HG03571 (cell line): ENCODE results near the gene OR52D1.
A peak's percentile ranks its signal among the peaks of the same experiment; 100 is the strongest.

Experiments used
- ATAC-seq: cut with Tn5 transposase; IDR thresholded peaks from one replicate; pipeline ENCODE4 v1.9.1; 2021; ENCODE audit not compliant: unreplicated experiment

OR52D1 gene

GRCh38 chr11:5488385-5488784, at the start of gene OR52D1:
OR52D1 (plus strand) TSS chr11:5488685; CDS start chr11:5488707, 22 bp downstream.
- no peak for ATAC-seq

GRCh38 chr11:5441414-5441813, 47.1 kb upstream of the OR52D1 start, which contains the start of gene OR51I1:
OR51I1 (minus strand) TSS chr11:5441514; CDS start chr11:5441514, 0 bp downstream.
- no peak for ATAC-seq

DNA sequence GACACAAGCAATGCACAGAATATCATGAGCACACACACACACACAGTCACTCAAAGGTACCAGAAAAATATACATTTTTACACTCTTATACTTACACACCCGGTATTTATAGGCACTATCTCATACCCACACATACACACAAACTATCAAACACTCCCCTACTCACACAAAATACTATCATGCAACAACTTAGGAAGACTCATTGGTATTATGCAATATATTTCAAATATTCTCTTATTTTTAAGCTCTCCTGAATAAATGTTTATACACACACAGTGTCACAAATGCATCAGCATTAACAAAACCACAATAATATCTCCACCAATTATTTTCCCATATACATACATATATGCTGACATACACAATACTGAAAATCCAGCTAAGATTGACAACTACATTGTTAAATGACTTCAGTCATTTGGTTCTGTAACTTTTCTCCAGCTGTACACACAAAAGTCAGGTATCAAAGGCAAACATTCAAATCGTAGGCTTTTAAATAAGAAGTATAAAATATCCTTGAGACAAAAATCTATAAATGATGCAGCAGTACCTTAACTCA, 44.6 kb upstream of the OR52D1 start:
- no peak for ATAC-seq

- no peak for ATAC-seq
Measured at GRCh38 chr11:5449023-5449422, 39.5 kb upstream of the OR52D1 start, which contains the start of gene OR51I2. OR51I2 (plus strand) TSS chr11:5449323; CDS start chr11:5453489, 4,166 bp downstream.

DNA sequence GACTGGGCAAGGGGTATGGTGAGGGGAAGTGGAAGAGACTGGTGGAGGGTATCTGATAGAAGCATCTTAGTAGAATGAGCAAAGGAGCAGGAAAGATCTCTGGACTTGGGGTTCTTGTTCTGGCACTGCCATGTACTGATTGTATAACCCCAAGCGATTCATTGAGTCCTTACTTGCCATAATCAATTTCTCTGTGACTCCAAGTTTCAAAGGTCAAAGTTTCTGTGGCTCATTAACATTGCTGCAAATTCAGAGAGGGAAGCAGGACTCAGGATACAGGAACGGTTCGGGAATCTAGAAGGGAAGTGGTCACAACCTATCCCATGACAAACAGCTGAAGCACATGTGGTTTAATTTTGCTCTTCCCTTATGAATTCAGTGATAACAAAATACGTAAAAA, 39.1 kb upstream of the OR52D1 start:
- ATAC-seq = no peak

GRCh38 chr11:5460983-5461621, 27.4 kb upstream of the OR52D1 start:
- ATAC-seq = no peak

DNA sequence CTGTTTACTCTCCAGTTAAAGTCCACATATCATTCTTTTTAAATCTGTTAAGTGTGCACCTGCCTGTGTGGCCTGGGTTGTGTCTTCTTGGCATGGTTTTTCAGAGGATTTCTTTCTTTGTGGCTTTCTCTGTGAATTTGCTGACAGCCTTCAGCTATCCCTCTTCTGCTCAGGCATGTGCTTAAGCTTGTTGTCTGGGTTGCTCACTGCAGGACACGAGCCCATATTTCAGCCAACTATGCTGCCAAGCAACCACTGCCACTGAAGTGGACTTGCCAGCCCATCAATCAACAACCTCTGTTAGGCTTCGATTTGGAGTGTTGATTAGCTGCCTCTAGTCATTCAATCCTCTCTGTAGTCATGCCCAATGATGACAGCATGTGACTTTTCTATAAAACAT, 21.0 kb upstream of the OR52D1 start:
- no peak for ATAC-seq

DNA sequence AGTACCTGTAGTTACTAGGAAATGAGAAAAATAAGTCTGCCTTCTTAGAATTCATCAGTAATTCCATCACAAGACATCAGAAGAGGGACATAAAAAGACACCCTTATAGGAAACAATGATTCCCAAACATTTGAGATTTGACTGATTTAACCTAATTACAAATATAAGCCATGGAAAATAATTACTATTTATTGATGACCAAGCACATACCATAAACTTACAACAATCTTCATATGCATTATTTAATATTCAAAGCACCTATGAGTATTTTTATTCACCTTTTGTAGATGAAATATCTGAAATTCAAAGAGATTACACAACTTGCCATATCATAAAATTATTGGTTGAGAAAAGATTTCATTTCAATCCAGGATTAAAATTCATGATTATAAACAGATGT, 14.6 kb upstream of the OR52D1 start:
- no peak for ATAC-seq

DNA sequence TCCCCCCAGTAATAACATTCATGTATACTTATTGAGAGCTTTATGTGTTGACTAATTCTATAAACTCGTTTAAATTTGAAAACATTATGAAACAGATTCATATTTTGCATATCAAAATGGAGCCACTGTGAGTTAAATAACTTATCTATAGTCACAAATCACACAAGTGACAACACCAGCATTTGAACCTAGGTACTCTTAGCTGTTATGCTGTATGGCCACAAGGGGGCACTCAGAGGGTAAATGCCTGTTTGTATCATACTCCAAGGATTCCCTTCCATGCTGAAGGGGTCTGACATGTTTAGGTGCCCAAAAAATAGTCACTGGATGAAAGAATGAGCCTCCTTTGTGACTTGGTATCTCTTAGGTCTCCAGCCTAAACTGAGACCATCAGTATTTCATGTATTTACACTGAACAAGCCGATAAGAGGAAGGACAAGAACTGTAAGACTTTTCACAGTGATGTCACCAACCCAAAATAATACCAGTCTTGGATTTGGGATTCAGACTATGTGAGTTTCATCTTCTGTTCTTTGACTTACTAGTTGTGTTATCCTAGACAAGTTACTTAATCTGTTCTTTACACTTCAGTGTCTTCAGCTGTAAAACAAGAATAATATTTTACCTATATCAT, 12.2 kb upstream of the OR52D1 start:
- ATAC-seq = peak; percentile 72

DNA sequence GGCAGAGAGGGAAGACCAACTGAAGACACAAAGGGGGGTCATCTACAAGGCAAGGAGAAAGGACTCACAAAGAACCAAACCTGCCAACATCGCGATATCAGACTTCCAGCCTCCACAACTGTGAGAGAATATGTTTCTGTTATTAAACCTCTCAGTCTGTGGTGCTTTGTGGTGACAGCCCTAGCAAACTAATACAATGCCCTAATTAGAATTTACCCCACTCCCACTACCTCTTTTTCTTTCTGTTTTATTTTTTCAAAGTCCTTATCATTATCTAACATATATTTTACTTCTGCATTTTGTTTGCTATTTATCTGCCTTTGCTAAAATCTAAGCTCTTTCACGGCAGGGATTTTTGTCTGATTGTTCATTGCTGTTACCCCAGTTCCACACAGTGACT, 2.5 kb upstream of the OR52D1 start:
- no peak for ATAC-seq

DNA sequence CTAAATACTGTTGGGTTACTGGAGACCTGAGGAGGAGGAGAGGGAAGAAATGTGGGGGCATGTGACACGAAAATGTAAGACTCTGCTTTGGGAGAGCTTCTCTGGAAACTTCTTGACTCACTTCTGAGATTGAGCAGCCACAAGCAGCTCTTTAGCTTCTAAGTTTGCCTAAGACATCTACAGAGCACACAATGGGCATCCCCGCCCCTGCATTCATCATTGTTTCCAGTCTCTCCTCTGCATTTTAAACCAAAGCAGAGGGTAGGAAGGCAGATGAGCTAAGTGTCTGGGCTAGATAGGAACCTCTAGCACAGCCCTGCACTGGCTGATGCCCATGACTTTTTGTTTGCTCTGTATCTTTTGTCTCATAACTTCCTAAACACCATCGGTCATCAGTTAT, 2.1 kb upstream of the OR52D1 start:
- ATAC-seq = no peak

DNA sequence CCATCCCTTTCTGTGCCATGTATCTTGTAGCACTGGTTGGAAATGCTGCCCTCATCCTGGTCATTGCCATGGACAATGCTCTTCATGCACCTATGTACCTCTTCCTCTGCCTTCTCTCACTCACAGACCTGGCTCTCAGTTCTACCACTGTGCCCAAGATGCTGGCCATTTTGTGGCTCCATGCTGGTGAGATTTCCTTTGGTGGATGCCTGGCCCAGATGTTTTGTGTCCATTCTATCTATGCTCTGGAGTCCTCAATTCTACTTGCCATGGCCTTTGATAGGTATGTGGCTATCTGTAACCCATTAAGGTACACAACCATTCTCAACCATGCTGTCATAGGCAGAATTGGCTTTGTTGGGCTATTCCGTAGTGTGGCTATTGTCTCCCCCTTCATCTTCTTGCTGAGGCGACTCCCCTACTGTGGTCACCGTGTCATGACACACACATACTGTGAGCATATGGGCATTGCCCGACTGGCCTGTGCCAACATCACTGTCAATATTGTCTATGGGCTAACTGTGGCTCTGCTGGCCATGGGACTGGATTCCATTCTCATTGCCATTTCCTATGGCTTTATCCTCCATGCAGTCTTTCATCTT, 414 bp downstream of the OR52D1 start:
- no peak for ATAC-seq

DNA sequence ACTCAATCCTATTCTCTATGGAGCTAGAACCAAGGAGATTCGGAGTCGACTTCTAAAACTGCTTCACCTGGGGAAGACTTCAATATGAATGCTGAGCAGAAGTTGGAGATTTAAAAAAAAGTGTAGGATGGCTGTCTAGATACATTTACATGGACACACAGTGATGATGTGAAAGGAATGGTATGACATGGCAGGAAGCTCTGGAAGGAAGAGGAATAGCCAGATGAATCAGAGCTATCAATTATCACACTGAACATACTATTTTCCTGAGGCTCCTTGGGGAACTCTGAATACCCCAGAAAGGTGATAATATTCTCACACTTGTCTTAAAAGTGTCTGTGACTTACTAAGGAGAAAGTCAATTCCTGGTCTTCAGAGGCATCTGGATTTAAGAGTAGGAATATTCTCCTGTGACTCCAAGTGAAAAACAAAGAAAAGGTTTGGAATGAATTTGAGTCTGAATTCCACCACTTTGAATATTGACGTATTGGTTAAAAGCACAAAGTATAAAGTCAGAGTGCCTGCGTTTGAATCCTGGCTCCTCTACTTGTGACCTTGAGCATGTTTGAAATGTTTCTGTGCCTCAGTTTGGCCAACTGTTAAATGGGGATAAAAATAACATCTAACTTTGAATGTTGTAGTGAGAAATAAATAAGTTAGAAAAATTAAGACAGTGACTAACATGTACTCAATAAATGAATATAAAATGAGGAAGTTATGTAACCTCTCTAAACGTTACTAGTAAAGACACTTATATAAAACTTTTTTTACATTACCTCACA, 1.3 kb downstream of the OR52D1 start:
- ATAC-seq = no peak

GRCh38 chr11:5499671-5500070, 11.2 kb downstream of the OR52D1 start:
- ATAC-seq = no peak

DNA sequence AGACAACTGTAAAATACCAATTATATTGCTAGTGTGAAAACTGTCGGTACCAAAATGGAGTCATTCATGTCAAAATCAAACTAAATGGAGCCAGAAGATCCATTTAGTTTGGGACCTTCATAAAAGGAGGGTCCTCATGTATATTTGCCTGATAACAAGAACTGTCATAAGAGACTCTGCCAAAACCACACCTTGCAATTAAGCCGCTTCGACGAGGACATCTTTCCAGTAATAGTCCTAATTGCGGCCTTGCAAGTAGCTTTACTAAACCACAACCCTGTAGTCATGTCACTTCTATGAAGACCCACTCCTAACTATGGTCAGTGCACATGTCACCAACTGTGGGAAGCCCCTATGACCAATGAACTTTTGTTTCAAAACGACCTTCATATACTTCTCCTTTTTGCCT, 11.9 kb downstream of the OR52D1 start:
- no peak for ATAC-seq

- no peak for ATAC-seq
Measured at GRCh38 chr11:5504403-5504921, 16.0 kb downstream of the OR52D1 start.

DNA sequence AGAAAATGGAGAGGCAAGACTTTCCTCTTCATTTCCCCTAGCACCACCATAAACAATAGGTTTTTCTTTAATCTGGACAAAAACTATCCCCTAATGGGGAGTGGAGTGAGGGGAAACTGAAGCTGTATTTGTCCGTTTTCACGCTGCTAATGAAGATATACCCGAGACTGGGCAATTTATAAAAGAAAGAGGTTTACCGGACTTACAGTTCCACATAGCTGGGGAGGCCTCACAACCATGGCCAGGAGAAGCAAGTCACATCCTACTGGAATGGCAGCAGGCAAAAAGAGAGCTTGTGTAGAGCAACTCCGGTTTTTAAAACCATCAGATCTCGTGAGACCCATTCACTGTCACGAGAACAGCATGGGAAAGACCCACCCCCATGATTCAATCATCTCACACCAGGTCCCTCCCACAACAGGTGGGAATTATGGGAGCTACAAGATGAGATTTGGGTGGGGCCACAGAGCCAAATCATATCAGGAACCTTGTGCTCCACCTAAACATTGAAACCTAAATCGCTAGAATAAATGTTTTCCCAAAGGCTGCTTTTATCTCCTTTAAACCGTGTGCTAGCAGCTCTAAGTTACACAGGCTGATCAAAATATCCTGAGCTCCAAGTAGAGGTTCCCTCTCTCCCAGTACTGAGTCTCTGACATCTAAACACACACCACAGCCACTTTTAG, 17.0 kb downstream of the OR52D1 start:
- ATAC-seq = no peak

DNA sequence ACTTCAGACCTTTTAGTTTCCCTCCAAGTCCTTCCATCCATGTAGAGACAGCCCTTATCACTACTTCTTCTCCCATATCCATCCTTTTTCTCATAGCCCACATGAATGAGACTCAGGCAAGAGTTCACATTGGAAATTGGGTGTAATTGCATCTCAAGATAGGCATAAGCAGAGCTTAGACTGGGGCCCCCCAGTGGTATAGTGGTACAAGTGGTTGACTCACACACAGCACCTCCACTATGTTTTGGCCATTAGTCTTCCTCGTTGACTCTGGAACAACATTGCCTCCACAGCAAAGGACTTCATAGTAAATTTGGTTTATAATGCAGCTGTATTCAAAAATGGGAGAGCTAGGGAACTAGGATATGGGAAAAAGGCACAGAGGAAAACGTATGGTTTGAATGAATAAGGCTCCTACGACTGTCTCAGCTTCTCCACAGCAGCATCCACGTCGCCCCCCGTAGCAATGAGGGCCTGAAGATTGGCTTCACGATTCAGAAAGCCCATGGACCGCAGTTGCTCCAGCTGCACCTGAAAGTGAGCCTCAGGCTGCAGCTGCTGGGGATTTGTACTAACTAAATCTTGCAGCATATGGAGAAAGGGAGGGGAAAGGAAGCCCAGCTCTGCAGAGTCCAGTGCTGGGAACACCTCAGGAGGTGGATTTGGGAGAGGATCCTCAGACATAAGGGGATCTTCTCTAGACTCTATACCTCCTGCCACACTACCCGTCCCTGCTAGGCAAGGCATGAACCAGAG, 18.9 kb downstream of the OR52D1 start:
- ATAC-seq = no peak

DNA sequence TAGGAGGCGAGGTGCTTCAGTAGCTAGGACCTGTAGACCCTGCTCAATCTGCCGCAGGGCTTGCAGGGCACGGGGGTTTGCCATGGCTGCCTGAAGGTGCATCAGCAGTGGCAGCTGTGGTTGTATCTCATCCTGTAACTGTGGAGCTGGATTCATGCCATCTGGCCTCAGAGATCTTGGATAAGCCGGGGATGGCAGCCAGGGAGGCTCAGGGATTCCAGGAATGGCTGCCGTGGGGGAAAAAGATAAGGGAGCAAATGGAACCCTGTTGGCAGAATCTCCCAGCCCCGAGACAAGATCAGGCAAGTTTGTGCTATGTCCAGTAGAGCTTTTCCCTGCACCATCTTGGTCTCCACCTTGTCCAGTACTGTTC, 19.4 kb downstream of the OR52D1 start:
- ATAC-seq = no peak

GRCh38 chr11:5508605-5509004, 20.1 kb downstream of the OR52D1 start:
- no peak for ATAC-seq
